ENCODE results near the gene SSBP3. TPM values are rescaled to one million over a fixed set of nuclear protein-coding genes. Genes with fewer than 3 reads are reported as not detected.

The SSBP3 gene
- total and polyA plus RNA-seq, 5 experiments from 2014 or later, result 16.1 to 93.8 (median 19.8) TPM

DNA sequence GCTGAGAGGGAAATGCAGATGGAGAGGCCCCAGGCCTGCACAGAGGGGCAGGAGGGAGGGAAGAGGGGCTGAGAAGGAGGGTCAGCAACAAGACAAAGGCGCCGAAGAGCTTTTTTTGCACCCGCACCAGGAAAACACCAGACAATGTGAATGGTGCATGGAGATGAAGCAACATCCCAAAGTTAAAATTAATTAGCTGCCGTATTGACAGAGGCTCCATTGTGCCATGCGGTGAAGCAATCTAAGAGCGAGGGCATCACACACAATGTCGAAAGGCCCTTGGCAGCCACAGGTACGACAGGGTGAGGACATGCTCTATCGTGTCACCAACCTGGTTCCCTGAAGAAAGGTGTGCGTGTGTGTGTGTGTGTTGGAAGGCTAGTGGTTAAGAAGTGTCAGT, 41.2 kb downstream of the SSBP3 start:
- Mint-ChIP-seq H3K9me3 (no peaks in the 10 kb centered on the region), H3K27me3 (no peaks in the 10 kb centered on the region), H3K36me3 (peaks cover 0 to 26% (median 8%) of the 10 kb centered on the region in 3 donors), H3K27ac (peak overlapping the region in 1 of 10 donors; percentile 18), H3K4me3 (no peak overlapping the region), H3K4me1 (peaks cover 40 to 91% (median 73%) of the 10 kb centered on the region in 4 donors)
- no peak for ATAC-seq
- POLR2A ChIA-PET, result interaction anchor here (1.5 kb wide), 1 partner anchor 39 kb away, joined by 3 read pairs; no protein-coding TSS in a partner anchor
- DNase-seq, result no peak

DNA sequence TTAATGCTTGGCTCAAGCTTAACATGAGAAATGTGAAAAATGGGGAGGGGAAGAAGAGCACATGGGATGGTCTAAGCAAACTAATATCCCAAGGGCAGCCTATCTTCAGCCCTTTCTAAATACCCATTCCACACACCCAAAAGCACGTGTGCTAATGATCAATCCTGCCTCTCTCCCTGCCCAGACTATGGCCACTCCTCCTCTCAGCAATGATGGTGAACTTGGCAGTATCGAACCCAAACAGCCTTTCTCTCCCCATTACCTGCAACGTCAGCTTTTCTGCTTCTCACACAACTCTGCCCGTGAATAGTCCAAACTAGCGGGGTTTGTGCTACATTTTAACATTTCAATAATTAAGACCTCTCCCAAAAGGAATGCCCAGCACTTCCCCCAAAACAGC, 41.6 kb downstream of the SSBP3 start:
- Mint-ChIP-seq H3K4me3 (no peak overlapping the region), H3K27me3 (no peaks in the 10 kb centered on the region), H3K9me3 (no peaks in the 10 kb centered on the region), H3K27ac (peak overlapping the region in 8 of 10 donors; percentile 15 to 84 (median 72)), H3K36me3 (peaks cover 0 to 24% (median 6%) of the 10 kb centered on the region in 3 donors), H3K4me1 (peaks cover 38 to 90% (median 75%) of the 10 kb centered on the region in 4 donors)
- POLR2A ChIA-PET, result interaction anchor here (1.5 kb wide), 1 partner anchor 39 kb away, joined by 3 read pairs; no protein-coding TSS in a partner anchor
- ATAC-seq (no peak), DNase-seq (no peak)

DNA sequence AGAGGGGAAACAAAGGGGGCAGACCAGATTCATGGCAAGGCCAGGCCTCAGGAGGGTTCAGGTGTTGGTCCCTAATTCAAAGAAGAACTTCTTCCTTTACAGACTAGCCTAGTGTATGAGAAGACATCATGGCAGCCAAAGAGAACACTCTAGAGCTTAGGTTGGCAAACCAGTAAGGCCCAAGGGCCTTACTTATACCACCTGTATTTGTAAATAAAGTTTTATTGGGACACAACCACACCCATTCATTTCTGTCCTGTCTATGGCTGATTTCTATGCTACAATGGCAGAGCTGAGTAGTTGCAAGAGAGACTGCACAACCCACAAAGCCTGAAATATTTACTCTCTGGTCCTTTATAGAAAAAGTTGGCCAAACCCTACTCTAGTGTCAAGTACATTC, 42.3 kb downstream of the SSBP3 start:
- POLR2A ChIA-PET, result interaction anchor here (1.5 kb wide), 1 partner anchor 40 kb away, joined by 3 read pairs; no protein-coding TSS in a partner anchor
- Mint-ChIP-seq H3K27me3 (no peaks in the 10 kb centered on the region), H3K27ac (peak overlapping the region; percentile 2 to 84 (median 50))

DNA sequence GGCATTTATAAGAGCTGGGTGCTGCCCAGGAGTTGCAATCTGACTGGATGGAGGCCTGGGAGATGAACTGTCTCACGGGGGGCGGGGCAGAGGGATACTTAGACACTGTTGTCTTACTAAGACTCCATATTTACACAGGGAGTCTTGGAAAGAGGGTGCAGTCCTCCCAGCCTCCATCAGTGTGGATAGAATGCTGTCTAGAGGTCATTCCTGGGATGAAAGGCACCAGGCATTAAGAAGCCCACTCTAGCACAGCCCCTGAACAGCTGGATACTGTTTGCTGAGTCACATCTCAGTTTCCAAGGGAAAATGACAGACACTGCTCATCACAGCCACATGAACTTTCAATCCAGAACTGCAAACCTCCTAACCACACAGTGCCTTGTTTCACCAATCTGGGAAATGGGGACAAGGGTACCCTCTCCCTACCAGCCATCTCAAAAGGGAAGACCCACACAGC, 43.3 kb downstream of the SSBP3 start:
- H3K4me3 Mint-ChIP-seq, result no peak overlapping the region
- H3K36me3 Mint-ChIP-seq, result peaks cover 0 to 27% (median 9%) of the 10 kb centered on the region in 3 donors
- POLR2A ChIA-PET, result interaction anchor here (1.6 kb wide), 1 partner anchor 53 kb away, joined by 4 read pairs; no protein-coding TSS in a partner anchor
- peak overlapping the region in 9 of 10 donors; percentile 0 to 87 (median 62) for H3K27ac Mint-ChIP-seq
- H3K9me3 Mint-ChIP-seq, result no peaks in the 10 kb centered on the region
- DNase-seq (no peak), ATAC-seq (no peak)
- H3K27me3 Mint-ChIP-seq, result no peaks in the 10 kb centered on the region
- peaks cover 43 to 92% (median 82%) of the 10 kb centered on the region in 4 donors for H3K4me1 Mint-ChIP-seq

More for the DNA sequence above, 42.3 kb downstream of the SSBP3 start:
- H3K4me1 Mint-ChIP-seq, result peaks cover 40 to 89% (median 78%) of the 10 kb centered on the region in 4 donors
- no peak for DNase-seq
- H3K4me3 Mint-ChIP-seq, result no peak overlapping the region
- peaks cover 0 to 25% (median 7%) of the 10 kb centered on the region in 3 donors for H3K36me3 Mint-ChIP-seq
- H3K9me3 Mint-ChIP-seq, result no peaks in the 10 kb centered on the region
- no peak for ATAC-seq

DNA sequence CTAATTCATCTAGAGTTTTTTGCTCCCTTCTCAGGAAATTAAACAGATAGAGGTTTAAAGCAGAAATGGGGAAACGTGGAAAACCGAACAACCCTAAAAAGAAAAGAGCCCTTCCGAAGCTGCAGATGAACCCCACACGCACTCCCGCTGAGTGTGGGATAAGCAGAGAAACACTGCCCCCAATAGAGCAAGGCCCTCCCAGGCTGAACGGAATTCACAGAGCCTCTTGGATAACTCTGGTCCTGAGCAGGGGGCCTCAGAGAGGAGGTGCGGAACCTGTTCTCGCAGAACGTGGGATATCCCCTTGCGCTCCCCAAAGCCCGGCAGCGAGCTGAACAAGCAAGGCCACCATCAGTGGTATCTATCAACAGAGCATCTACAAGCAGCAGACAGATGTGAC, 44.9 kb downstream of the SSBP3 start:
- peak overlapping the region in 9 of 10 donors; percentile 15 to 88 (median 56) for H3K27ac Mint-ChIP-seq
- POLR2A ChIA-PET, result interaction anchor here (0.5 to 1.6 kb wide), 3 partner anchors 51 to 128 kb away, joined by 3 to 4 read pairs (median 3); no protein-coding TSS in a partner anchor

DNA sequence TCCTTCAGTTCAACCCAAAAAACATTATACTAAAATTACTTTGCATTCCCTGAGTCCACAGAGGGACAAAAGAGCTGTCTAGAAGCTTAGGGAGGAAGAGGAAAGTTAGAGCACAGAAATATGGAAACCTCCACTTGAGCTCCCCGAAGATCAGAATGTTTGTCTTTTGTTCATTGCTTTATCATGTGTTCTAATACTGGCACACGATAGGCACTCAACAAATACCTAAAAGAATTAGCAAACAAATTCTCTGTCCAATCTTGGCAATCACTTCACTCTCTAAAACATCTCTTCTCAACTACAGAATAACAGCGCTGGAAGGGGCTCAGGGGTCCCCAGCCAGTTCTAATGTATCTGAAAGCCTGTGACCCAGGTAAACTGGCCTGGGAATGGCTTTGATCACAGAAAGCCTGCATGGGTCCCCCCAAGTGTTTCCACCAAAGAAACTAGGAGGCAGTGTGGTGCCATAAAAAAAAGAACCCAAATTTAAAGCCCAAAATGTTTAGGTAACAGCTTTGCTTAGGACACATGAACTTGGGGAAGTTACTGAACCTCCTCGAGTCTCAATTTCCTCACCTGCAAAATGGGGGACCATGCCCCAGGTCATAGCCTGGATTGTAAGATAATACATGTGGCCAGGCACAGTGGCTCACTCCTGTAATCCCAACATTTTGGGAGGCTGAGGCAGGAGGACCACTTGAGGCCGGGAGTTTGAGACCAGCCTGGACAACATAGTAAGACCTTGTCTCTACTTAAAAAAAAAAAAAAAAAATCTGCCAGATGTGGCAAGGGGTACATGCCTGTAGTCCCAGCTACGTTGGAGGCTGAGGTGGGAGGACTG, 45.8 kb downstream of the SSBP3 start:
- Mint-ChIP-seq H3K4me3 (peak overlapping the region in 1 of 10 donors; percentile 5), H3K4me1 (peaks cover 51 to 97% (median 91%) of the 10 kb centered on the region in 4 donors), H3K27me3 (no peaks in the 10 kb centered on the region), H3K27ac (peak overlapping the region; percentile 25 to 86 (median 74)), H3K9me3 (no peaks in the 10 kb centered on the region), H3K36me3 (peaks cover 0 to 20% (median 4%) of the 10 kb centered on the region in 3 donors)
- DNase-seq (no peak), ATAC-seq (no peak)
- POLR2A ChIA-PET, result interaction anchor here (0.6 to 0.8 kb wide), 2 partner anchors 34 to 128 kb away, joined by 3 read pairs; no protein-coding TSS in a partner anchor

More for the DNA sequence above, 44.9 kb downstream of the SSBP3 start:
- Mint-ChIP-seq H3K9me3 (no peaks in the 10 kb centered on the region), H3K4me3 (no peak overlapping the region), H3K4me1 (peaks cover 52 to 97% (median 91%) of the 10 kb centered on the region in 4 donors), H3K27me3 (no peaks in the 10 kb centered on the region), H3K36me3 (peaks cover 0 to 24% (median 8%) of the 10 kb centered on the region in 3 donors)
- DNase-seq (no peak), ATAC-seq (no peak)

DNA sequence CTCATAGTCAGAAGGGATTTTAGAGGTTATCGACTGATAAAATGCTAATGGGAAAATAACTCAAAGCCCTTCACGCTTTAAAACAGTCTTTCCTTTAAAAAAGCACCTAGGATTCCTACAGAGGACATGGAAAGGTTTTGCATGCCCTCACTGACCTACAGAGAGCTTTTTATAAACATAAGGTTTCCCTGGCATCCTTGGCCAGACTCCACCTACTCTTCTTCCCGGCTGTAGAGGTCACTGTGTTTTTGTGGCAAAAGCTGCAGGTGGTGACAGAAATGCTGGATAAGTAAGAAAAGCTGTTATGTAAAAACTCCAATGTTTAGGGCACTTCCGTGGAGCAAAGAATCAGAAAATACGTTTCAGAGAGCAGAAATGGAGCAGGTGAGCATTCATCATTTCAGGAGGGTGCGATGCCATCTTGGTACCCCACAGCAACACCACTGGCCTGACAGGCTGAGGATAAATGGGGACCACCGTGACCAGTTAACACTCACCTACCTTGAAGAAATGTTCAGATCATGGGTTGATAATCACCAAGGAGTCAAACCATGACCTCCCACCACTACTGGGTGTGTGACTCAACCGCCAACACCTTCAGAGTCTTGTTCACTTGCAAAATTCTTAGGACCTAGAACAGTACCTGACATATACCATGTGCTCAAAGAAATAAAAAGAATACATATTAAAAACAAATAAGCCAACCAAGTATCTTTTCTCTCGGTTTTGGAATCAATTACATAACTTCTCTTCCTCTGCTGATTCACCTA, 46.6 kb downstream of the SSBP3 start:
- Mint-ChIP-seq H3K27ac (peak overlapping the region in 9 of 10 donors; percentile 2 to 86 (median 76)), H3K9me3 (no peaks in the 10 kb centered on the region), H3K27me3 (no peaks in the 10 kb centered on the region), H3K36me3 (peaks cover 0 to 17% (median 4%) of the 10 kb centered on the region in 3 donors), H3K4me3 (no peak overlapping the region), H3K4me1 (peaks cover 54 to 99% (median 93%) of the 10 kb centered on the region in 4 donors)
- POLR2A ChIA-PET, result interaction anchor here (0.6 kb wide), 1 partner anchor 34 kb away, joined by 3 read pairs; no protein-coding TSS in a partner anchor
- ATAC-seq, result no peak
- no peak for DNase-seq

DNA sequence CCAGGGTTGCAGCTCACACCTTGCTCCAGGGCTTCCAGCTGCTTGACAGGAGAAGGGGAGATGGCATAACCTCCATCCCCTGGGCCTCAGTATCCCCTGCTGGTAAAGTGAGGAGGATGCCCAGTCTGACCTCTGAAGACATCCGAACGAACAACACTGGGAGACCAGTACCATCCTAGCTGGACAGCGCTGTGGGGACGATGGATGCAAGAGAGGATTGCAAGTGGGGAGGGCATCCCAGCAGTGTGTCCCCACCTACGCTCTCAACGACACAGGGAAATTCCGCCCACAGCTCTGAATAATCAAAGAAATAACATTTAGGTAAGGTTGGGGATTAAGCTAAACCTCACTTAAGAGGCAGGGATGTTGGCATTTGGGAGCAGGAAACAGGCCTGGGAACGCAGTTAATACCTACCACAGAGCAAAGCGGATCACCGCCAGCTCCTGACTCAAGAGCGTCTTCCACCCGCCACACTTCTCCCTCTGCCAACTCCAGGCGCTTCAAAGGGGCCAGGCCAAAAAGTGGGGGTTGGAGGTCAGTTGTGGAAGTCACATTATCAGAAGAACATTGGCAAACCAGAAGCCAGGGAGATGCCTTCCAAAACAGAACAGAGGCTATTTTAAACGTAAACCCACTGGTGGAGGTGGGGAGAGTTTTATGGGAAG, 47.6 kb downstream of the SSBP3 start:
- Mint-ChIP-seq H3K4me1 (peaks cover 56 to 99% (median 94%) of the 10 kb centered on the region in 4 donors), H3K4me3 (peak overlapping the region in 3 of 10 donors; percentile 6 to 93 (median 41)), H3K27me3 (no peaks in the 10 kb centered on the region), H3K27ac (peak overlapping the region; percentile 67 to 98 (median 96)), H3K9me3 (no peaks in the 10 kb centered on the region), H3K36me3 (peaks cover 0 to 17% (median 4%) of the 10 kb centered on the region in 3 donors)
- POLR2A ChIA-PET, result interaction anchor here (1.3 to 1.4 kb wide), 3 partner anchors 49 to 130 kb away, joined by 3 to 7 read pairs (median 4); no protein-coding TSS in a partner anchor
- DNase-seq (no peak), ATAC-seq (no peak)

DNA sequence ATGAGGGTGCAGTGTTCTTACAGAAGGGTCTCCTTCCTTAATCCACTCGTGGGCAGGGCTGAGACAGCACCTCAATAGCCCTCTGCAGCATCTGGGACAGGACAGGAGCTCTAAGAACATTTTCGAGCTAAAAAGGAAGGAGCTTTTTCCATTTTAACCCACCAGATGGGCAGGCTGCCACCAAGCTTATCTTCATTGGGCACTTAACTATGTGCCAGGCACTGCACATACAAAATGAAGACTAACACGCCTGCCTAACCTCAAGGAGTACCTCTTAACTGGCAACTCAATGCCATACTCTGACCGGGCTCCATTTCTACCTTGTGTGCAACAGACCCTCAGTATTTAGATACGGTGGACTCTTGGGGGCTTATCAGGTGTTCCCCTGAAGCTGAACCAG, 48.2 kb downstream of the SSBP3 start:
- Mint-ChIP-seq H3K27me3 (no peaks in the 10 kb centered on the region), H3K36me3 (peaks cover 0 to 17% (median 4%) of the 10 kb centered on the region in 3 donors), H3K27ac (peak overlapping the region; percentile 87 to 99 (median 96)), H3K4me3 (peak overlapping the region in 8 of 10 donors; percentile 24 to 93 (median 91)), H3K9me3 (no peaks in the 10 kb centered on the region), H3K4me1 (peaks cover 50 to 99% (median 93%) of the 10 kb centered on the region in 4 donors)
- DNase-seq (no peak), ATAC-seq (no peak)
- POLR2A ChIA-PET, result interaction anchor here (1.3 to 1.4 kb wide), 3 partner anchors 49 to 131 kb away, joined by 3 to 7 read pairs (median 4); no protein-coding TSS in a partner anchor

DNA sequence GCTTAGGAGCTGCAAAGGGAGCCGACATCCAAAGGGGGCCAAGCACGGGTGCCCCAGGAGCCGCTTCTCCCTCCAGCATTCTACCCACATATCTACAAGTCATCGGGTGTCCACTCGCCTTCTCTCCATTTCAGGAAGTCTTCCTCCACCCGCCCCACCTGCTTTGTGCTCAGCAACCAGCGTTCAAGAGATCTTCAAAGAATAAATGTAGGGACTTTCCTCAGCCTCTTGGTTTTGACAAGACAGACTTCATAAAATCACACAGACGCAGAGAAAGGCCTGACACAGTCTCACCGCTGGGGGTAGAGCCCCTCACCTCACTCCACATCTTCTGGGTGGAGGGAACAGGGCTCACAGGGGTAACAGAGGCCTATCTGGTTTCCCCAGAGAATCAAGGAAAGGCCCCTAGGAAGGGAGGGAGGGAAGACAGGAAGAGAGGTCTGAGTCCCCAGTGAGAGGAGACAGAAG, 49.5 kb downstream of the SSBP3 start:
- H3K4me1 Mint-ChIP-seq, result peaks cover 54 to 99% (median 91%) of the 10 kb centered on the region in 4 donors
- POLR2A ChIA-PET, result interaction anchor here (1.1 to 1.9 kb wide), 5 partner anchors 12 to 133 kb away, joined by 3 to 6 read pairs (median 5); partner anchors contain the start of gene SSBP3
- H3K36me3 Mint-ChIP-seq, result peaks cover 0 to 19% (median 4%) of the 10 kb centered on the region in 3 donors
- H3K9me3 Mint-ChIP-seq, result no peaks in the 10 kb centered on the region
- no peaks in the 10 kb centered on the region for H3K27me3 Mint-ChIP-seq
- ATAC-seq (peak; percentile 92 to 96), DNase-seq (peak; percentile 19 to 75 (median 56))
- H3K27ac Mint-ChIP-seq, result peak overlapping the region; percentile 93 to 99 (median 96)
- H3K4me3 Mint-ChIP-seq, result peak overlapping the region; percentile 78 to 94 (median 92)

All from naive thymus-derived CD8-positive, alpha-beta T cell (primary cell).